HG03354 (cell line): ENCODE measurements around the gene LRFN5.
"Not testable (repeated sequence)": the region's sequence is repeated elsewhere in the genome, so short reads cannot be mapped to it uniquely, and the experiment has no call there.

Experiments
- ATAC-seq: cut with Tn5 transposase; IDR thresholded peaks from one replicate; pipeline ENCODE4 v1.9.1; 2021; ENCODE audit warnings: mild to moderate bottlenecking; ENCODE audit not compliant: unreplicated experiment, poor library complexity, severe bottlenecking

LRFN5 gene

DNA sequence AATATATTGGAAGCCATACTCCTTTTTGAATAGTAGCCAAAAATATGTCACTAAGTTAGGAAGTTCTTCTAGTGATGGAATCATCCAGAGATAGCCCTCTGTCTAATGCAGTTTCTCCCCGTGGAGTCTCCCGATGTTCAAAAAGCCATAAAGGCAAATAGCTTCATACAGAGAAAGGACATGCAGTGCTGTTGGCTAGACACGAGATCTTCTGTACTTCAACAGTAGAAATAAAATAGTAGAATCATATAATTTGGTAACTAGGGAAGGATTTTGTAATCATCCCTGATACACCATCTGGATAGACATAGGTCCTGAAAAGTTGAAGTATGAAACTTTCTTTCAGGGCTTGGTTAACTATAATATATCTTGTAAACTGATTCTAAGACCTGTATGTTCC is 27.6 kb downstream of the LRFN5 start:
- no peak for ATAC-seq

DNA sequence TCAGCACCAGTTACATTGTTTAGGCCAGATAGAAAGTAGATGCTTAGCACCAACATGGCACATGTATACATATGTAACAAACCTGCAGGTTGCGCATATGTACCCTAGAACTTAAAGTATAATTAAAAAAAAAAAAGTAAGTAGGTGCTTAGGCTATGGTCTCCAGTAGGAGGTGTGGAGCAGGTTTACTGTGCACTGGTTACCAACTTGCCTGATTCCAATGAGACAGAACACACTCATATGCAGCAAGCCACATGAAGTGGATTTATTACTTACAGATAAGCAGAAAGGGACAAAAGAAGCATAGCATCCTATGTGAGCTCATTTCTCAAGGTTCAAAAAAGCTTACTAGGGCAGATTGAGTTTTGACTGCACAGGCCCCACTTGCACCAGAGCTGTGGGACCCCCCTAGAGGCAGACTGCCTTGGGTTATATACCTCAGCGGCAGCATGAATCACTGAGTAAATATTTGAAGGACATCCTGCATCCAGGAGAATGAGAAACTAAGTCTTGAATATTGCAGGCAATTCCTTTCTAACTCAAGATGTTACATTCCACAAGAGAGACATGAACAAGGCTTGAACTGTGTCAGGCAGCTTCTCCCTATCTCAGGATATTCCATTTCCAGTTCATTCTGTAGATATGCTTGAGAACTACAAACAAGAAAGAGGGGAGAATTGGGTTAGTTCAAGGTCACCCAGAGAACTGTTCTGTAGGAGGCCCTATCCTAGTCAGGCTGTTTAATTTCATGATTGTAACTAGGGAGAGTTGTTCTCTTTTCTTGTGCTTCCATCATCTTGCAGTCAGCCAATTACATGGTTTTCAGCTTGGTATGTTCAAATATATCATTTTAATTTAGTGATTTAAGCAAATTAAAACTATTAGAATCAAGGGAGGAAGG is 30.1 kb downstream of the LRFN5 start:
- no peak for ATAC-seq

- ATAC-seq: no peak
These were observed 35.0 kb downstream of the LRFN5 start for GRCh38 chr14:41641690-41642089.

DNA sequence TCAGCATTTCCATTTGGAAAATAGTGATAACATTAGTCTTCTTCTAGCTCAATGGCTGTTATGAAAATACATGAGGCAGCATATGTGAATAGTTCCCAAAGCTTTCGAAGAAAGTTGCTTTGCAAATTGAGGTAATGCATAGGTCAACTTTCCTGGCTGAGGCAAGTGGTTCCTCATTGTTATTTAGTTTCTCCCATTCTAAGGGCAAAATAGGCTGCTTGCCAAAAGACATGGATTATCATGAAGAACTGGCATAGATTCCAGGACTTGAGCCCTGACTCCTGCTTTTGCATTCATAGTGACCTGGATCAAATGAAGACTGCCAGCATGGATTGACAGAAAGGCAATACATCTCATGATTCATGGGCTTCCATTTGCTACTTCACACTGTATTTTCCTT is 35.7 kb downstream of the LRFN5 start:
- ATAC-seq: no peak

GRCh38 chr14:41642789-41643188 is 36.1 kb downstream of the LRFN5 start:
- no peak for ATAC-seq

DNA sequence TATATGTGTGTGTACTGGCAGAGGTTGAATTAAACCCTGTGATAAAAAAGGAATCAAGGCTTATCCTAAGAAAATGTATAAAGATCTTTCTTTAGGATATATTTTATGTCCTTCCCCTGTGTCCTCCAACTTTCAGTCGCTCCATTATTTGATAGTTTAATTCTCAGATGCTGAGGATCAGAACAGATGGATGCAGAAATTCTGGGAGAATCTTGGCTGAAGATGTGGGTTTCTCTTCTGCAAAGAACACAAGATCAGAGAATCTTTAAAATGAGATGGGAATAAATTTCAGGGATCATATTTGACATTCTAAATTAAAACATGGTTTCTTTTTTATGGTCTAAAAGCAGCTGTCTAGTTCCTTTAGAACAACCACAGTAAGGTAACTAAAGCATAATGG is 37.9 kb downstream of the LRFN5 start:
- ATAC-seq: no peak

GRCh38 chr14:41650802-41651201 is 44.1 kb downstream of the LRFN5 start:
- ATAC-seq: no peak

- ATAC-seq: no peak
These were observed 47.5 kb downstream of the LRFN5 start for GRCh38 chr14:41654196-41654595.

DNA sequence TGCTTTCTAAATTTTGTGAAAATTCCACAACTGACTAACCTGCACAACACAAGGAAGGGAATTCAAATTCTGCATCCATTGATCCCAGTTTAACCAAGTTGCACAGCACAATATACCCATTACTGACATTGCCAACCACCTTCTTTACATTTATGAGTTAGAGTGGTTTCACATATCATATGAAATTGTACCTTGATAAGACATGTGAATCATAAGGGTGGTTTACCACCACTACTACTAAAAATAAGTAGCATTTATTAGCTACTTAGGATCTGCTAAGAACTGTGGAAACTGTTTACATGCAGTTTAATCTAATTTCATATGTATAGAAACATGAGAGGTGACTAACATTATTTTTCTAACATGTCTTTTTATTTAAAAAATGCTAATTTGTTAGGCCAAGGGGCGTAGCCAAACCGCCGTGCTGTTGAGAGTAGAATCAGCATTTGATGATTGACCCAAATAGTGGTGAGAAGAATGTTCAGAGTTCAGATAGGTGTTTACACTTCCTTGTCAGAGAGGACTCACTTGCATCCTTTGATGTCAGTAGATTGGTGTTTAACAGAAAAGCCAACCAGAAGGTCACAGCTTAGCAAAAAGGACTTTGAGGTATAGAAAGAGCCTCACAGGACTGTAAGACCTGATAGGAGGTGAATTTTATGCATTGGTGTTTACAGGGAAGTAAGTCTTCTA is 56.2 kb downstream of the LRFN5 start:
- ATAC-seq: no peak

GRCh38 chr14:41663473-41663850 is 56.8 kb downstream of the LRFN5 start:
- ATAC-seq: no peak

- no peak for ATAC-seq
These were observed 59.6 kb downstream of the LRFN5 start for GRCh38 chr14:41666301-41666700.

GRCh38 chr14:41668356-41668755 is 61.7 kb downstream of the LRFN5 start:
- no peak for ATAC-seq

DNA sequence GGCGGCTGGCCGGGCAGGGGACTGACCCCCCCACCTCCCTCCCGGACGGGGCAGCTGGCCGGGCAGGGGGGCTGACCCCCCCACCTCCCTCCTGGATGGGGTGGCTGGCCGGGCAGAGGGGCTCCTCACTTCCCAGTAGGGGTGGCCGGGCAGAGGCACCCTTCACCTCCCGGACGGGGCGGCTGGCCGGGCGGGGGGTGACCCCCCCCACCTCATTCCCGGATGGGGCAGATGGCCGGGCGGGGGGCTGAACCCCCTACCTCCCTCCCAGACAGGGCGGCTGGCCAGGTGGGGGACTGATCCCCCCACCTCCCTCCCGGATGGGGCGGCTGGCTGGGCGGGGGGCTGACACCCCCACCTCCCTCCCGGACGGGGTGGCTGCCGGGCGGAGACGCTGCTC is 66.9 kb downstream of the LRFN5 start:
- not testable (repeated sequence) for ATAC-seq

DNA sequence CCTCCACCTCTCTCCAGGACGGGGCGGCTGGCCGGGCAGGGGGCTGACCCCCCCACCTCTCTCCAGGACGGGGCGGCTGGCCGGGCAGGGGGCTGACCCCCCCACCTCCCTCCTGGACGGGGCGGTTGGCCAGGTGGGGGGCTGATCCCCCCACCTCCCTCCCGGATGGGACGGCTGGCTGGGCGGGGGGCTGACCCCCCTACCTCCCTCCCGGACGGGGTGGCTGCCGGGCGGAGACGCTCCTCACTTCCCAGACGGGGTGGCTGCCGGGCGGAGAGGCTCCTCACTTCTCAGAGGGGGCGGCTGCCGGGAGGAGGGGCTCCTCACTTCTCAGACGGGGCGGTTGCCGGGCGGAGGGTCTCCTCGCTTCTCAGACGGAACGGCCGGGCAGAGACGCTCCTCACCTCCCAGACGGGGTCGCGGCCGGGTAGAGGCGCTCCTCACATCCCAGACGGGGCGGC is 67.9 kb downstream of the LRFN5 start:
- not testable (repeated sequence) for ATAC-seq

GRCh38 chr14:41699486-41699885 is 92.8 kb downstream of the LRFN5 start:
- ATAC-seq: no peak

- ATAC-seq: no peak
These were observed 111.9 kb downstream of the LRFN5 start for GRCh38 chr14:41718477-41719166.

DNA sequence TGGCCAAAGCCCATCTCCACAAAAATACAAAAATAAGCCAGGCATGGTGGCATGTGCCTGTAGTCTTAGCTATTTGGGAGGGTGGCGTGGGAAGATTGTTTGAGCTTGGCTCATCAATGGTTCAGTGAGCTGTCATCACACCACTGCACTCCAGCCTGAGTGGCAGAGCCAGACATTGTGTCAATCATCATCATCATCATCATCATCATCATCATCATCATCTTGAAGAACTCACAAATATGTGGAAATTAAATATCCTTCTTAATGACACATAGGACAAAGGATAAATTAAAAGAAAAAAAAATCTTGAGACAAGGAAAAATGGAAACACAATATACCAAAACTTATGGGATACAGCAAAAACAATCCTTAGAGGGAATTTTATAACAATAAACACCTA is 132.5 kb downstream of the LRFN5 start:
- ATAC-seq: no peak

DNA sequence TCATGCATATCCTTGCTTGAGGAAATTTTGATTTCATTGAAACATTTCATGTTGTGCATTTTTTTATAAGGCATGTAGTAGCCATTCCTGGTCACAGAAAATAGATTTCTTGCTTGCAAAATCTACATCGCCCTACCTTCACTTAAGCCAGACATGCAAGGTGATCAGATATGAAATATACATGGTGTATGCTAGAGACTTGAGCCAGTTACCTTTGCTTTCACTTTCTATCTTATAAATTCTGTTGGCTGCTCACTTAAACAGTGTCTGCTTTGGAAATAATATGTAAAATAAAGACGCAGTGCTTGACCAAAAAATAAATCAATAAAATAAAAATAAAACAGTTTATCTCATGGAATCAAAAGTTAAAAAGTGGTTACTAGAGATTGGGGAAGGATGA is 136.5 kb downstream of the LRFN5 start:
- no peak for ATAC-seq

- peak; percentile 96 for ATAC-seq
These were observed 142.8 kb downstream of the LRFN5 start for GRCh38 chr14:41749429-41749828.

DNA sequence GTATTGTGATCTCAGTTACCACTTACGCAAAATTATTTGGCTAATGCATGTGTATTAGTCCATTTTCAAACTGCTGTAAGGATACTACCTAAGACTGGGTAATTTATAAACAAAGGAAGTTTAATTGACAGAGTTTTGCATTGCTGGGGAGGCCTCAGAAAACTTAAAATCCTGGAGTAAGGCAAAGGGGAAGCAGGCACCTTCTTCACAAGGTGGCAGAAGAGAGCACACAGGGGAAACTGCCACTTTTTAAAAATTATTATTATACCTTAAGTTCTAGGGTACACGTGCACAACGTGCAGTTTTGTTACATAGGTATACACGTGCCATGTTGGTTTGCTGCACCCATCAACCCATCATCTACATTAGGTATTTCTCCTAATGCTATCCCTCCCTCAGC is 143.9 kb downstream of the LRFN5 start:
- not testable (repeated sequence) for ATAC-seq
